ENCODE data around the gene CHST11. TPM values are rescaled to one million over a fixed set of nuclear protein-coding genes. Genes with fewer than 3 reads are reported as not detected.

Gene CHST11
- total RNA-seq, 1 donor from 2014 or later = 7.7 TPM

DNA sequence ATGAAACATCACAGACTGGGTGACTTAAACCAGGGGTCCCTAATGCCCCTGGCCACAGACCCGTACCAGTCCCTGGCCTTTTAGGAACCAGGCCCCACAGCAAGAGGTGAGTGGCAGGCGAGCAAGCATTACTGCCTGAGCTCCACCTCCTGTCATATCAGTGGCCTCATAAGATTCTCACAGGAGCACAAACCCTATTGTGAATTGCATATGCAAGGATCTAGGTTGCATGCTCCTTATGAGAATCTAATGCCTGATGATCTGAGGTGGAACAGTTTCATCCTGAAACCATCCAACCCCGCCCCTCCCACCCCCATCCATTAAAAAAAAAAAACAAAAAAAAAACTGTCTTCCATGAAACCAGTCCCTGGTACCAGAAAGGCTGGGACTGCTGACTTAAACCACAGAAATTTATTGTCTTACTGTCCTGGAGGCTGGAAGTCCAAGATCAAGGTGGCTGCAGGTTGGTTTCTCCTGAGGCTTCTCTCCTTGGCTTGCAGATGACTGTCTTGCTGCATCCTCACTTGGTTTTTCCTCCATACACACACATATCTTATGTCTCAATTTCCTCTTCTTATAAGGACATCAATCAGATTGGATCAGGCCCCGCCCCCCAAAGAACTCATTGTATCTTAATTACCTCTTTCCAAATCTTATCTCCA, 235.9 kb downstream of the CHST11 start:
- H3K36me3 Mint-ChIP-seq = peaks cover 4% of the 10 kb centered on the region
- no peak overlapping the region for H3K4me3 Mint-ChIP-seq
- H3K4me2 ChIP-seq = no peak overlapping the region
- no peaks in the 10 kb centered on the region for H3K36me3 ChIP-seq
- peaks cover 20% of the 10 kb centered on the region for H3K9me3 Mint-ChIP-seq
- no peak overlapping the region for H3K27ac Mint-ChIP-seq
- no peaks in the 10 kb centered on the region for H3K9me3 ChIP-seq (ENCODE audit: low read depth)
- H4K20me1 ChIP-seq (ENCODE audit: low read depth) = no peaks in the 10 kb centered on the region
- H3K27me3 ChIP-seq = no peaks in the 10 kb centered on the region
- no peak overlapping the region for H3K27ac ChIP-seq
- H3F3A ChIP-seq (ENCODE audit: low read depth) = no peaks in the 10 kb centered on the region
- no peak for DNase-seq (ENCODE audit: low spot score)
- no peak overlapping the region for H2AFZ ChIP-seq (replicated peaks)
- peaks cover 5% of the 10 kb centered on the region for H3K4me1 Mint-ChIP-seq
- no peak overlapping the region for H3K9ac ChIP-seq
- H3K27me3 Mint-ChIP-seq (ENCODE audit: insufficient read depth, low read depth) = peaks cover 3% of the 10 kb centered on the region
- H3K79me2 ChIP-seq (ENCODE audit: low read depth) = no peaks in the 10 kb centered on the region
- no peak for TF ChIP-seq EZH2 (IDR thresholded peaks at IDR 0.05)
- TF ChIP-seq CTCF (IDR thresholded peaks at IDR 0.05) = no peak
- no peak for TF ChIP-seq EZH2phosphoT487 (IDR thresholded peaks at IDR 0.05)
- H3K4me1 ChIP-seq = peaks cover 4% of the 10 kb centered on the region
- no peak overlapping the region for H3K4me3 ChIP-seq

DNA sequence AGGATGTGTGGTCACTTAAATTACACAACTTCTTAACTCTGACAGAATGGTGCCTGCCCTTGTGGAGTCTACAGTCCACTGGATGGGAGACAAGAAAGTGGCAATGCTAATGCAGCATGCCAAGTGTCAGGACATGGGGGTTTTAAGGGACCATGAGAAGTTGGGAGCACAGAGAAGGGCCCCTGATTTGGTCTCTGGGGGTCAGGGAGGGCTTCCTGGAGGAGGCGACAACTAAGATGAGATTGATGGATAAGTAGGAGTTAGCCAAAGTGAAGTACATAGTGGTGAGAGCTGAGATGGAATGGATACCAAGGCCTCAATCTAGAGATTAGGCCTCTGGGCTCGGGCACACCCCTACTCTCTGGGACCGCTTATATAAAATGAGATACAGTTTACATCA, 236.7 kb downstream of the CHST11 start:
- Histone ChIP-seq H2AFZ (replicated peaks) (no peak overlapping the region), H3K4me3 (no peak overlapping the region), H3K4me2 (no peak overlapping the region), H3K79me2 (ENCODE audit: low read depth) (no peaks in the 10 kb centered on the region), H3K9me3 (ENCODE audit: low read depth) (no peaks in the 10 kb centered on the region), H3K4me1 (peaks cover 4% of the 10 kb centered on the region), H3F3A (ENCODE audit: low read depth) (no peaks in the 10 kb centered on the region), H3K27ac (no peak overlapping the region), H4K20me1 (ENCODE audit: low read depth) (no peaks in the 10 kb centered on the region), H3K36me3 (no peaks in the 10 kb centered on the region), H3K9ac (no peak overlapping the region), H3K27me3 (no peaks in the 10 kb centered on the region)
- Mint-ChIP-seq H3K27ac (no peak overlapping the region), H3K27me3 (ENCODE audit: insufficient read depth, low read depth) (peaks cover 3% of the 10 kb centered on the region), H3K9me3 (peaks cover 20% of the 10 kb centered on the region), H3K36me3 (peaks cover 4% of the 10 kb centered on the region), H3K4me1 (peaks cover 5% of the 10 kb centered on the region), H3K4me3 (no peak overlapping the region)
- no peak for DNase-seq (ENCODE audit: low spot score)
- TF ChIP-seq CTCF (IDR thresholded peaks at IDR 0.05) (no peak), EZH2 (IDR thresholded peaks at IDR 0.05) (no peak), EZH2phosphoT487 (IDR thresholded peaks at IDR 0.05) (no peak)

DNA sequence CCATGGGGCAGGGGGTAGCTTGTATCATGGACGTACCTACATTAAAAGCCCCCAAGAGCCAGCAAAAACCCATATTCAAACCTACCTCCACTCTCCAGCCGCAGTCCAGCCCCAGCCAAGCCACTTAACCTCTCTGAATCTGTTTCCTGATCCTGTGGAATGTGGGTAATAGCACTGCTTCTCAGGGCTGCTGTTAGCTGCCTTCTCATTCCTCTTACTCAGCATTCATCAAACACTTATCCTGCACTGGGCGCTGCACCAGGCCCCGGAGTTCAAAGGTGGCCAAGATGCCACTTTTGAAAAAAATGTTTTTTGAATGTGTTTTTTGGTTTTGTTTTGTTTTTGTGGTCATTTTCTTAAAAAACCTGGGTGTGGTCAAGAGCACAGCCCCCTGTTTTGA, 237.4 kb downstream of the CHST11 start:
- Histone ChIP-seq H3K36me3 (no peaks in the 10 kb centered on the region), H3K79me2 (ENCODE audit: low read depth) (no peaks in the 10 kb centered on the region), H4K20me1 (ENCODE audit: low read depth) (no peaks in the 10 kb centered on the region), H3K4me1 (peaks cover 4% of the 10 kb centered on the region), H3K27ac (no peak overlapping the region), H3K4me3 (no peak overlapping the region), H3F3A (ENCODE audit: low read depth) (no peaks in the 10 kb centered on the region), H3K27me3 (no peaks in the 10 kb centered on the region), H3K9ac (no peak overlapping the region), H3K9me3 (ENCODE audit: low read depth) (no peaks in the 10 kb centered on the region), H2AFZ (replicated peaks) (no peak overlapping the region), H3K4me2 (no peak overlapping the region)
- no peak for DNase-seq (ENCODE audit: low spot score)
- TF ChIP-seq EZH2 (IDR thresholded peaks at IDR 0.05) (no peak), EZH2phosphoT487 (IDR thresholded peaks at IDR 0.05) (no peak), CTCF (IDR thresholded peaks at IDR 0.05) (no peak)
- Mint-ChIP-seq H3K36me3 (peaks cover 4% of the 10 kb centered on the region), H3K9me3 (peaks cover 20% of the 10 kb centered on the region), H3K27me3 (ENCODE audit: insufficient read depth, low read depth) (peaks cover 3% of the 10 kb centered on the region), H3K4me3 (no peak overlapping the region), H3K4me1 (peaks cover 5% of the 10 kb centered on the region), H3K27ac (no peak overlapping the region)

All from neural progenitor cell (in vitro differentiated cells).